GM23338 (cell line): ENCODE measurements around the gene TUBB. TPM values are rescaled to one million over a fixed set of nuclear protein-coding genes. Genes with fewer than 3 reads are reported as not detected.

Source experiments
- ATAC-seq: fragments of 200-7000 bp; cut with Tn5 transposase; 3 replicates; pipeline ENCODE4 v1.9.1; 2020
- DNase-seq: peaks from one replicate; pipeline ENCODE4 v3.0.0-alpha.2; 2015; ENCODE audit warnings: low spot score
- H2AFZ ChIP-seq: fragments of 200-600 bp; sonication (generic); 2 replicates; pipeline ENCODE4 v1.8.0; 2016; ENCODE audit warnings: antibody characterized with exemption, mild to moderate bottlenecking, moderate library complexity
- H3F3A ChIP-seq: fragments of 200-600 bp; sonication (generic); replicated peaks from 2 replicates; pipeline ENCODE4 v1.8.0; 2017; ENCODE audit warnings: antibody characterized with exemption, mixed run types, low read depth
- H3K27ac ChIP-seq: fragments of 200-600 bp; sonication (generic); 2 replicates; pipeline ENCODE4 v1.6.1; 2016; ENCODE audit warnings: low read depth
- H3K27me3 ChIP-seq: fragments of 200-600 bp; sonication (generic); 2 replicates; pipeline ENCODE4 v1.8.0; 2016; ENCODE audit warnings: mild to moderate bottlenecking, mixed run types, moderate library complexity; ENCODE audit not compliant: insufficient read depth
- H3K36me3 ChIP-seq: fragments of 200-600 bp; sonication (generic); 2 replicates; pipeline ENCODE4 v1.8.0; 2016; ENCODE audit warnings: mild to moderate bottlenecking; ENCODE audit not compliant: insufficient read depth
- H3K4me1 ChIP-seq: fragments of 200-600 bp; sonication (generic); 2 replicates; pipeline ENCODE4 v1.8.0; 2016; ENCODE audit warnings: mild to moderate bottlenecking, moderate library complexity; ENCODE audit not compliant: insufficient read depth
- H3K4me2 ChIP-seq: fragments of 200-600 bp; sonication (generic); 2 replicates; pipeline ENCODE4 v1.7.1; 2017; ENCODE audit warnings: mixed run types
- H3K4me3 ChIP-seq: fragments of 200-600 bp; sonication (generic); 2 replicates; pipeline ENCODE4 v1.6.1; 2016; ENCODE audit warnings: mixed run types
- H3K79me2 ChIP-seq: fragments of 200-600 bp; sonication (generic); replicated peaks from 2 replicates; pipeline ENCODE4 v1.8.0; 2017; ENCODE audit warnings: mild to moderate bottlenecking; ENCODE audit not compliant: insufficient read depth
- H3K9me2 ChIP-seq: fragments of 200-600 bp; sonication (generic); 2 replicates; pipeline ENCODE4 v1.8.0; 2017; ENCODE audit not compliant: insufficient read depth
- H4K20me1 ChIP-seq: fragments of 200-600 bp; sonication (generic); replicated peaks from 2 replicates; pipeline ENCODE4 v1.8.0; 2017; ENCODE audit warnings: mild to moderate bottlenecking; ENCODE audit not compliant: insufficient read depth
- H3K27ac Mint-ChIP-seq: 2 replicates; pipeline ENCODE4 v1.8.0; 2020; ENCODE audit warnings: inconsistent platforms, mild to moderate bottlenecking, moderate library complexity, mixed read lengths
- H3K27me3 Mint-ChIP-seq: 3 replicates; pipeline ENCODE4 v1.8.0; 2022; ENCODE audit warnings: low read depth, mild to moderate bottlenecking, moderate library complexity, mixed read lengths, inconsistent platforms; ENCODE audit not compliant: insufficient read depth, poor library complexity
- H3K36me3 Mint-ChIP-seq: 3 replicates; pipeline ENCODE4 v1.8.0; 2021; ENCODE audit warnings: low read depth, mild to moderate bottlenecking, inconsistent platforms, moderate library complexity, mixed read lengths
- H3K4me1 Mint-ChIP-seq: 3 replicates; pipeline ENCODE4 v1.8.0; 2020; ENCODE audit warnings: mild to moderate bottlenecking, inconsistent platforms, mixed read lengths
- H3K4me3 Mint-ChIP-seq: 3 replicates; pipeline ENCODE4 v1.8.0; 2021; ENCODE audit warnings: moderate library complexity, mild to moderate bottlenecking, inconsistent platforms, mixed read lengths
- H3K9me3 Mint-ChIP-seq: 3 replicates; pipeline ENCODE4 v1.8.0; 2020; ENCODE audit warnings: moderate library complexity, mild to moderate bottlenecking, inconsistent platforms, mixed read lengths
- CREB1 ChIP-seq: fragments of 250-450 bp; sonication (Bioruptor Pico); IDR thresholded peaks from 2 replicates; pipeline ENCODE4 v1.5.0; 2020; ENCODE audit warnings: low read depth, mild to moderate bottlenecking, moderate library complexity
- CTCF ChIP-seq, 2 experiments: fragments of 200-600 bp in 1 of 2; sonication (generic) in 1 of 2; conservative IDR thresholded peaks; 2 replicates each; pipeline versions ENCODE4 v1.5.1 to v1.6.1; 2016 to 2017; ENCODE audit warnings: antibody characterized with exemption in 2 of 2, low read depth in 2 of 2, mild to moderate bottlenecking in 2 of 2, moderate library complexity in 1 of 2
- ETS1 ChIP-seq: IDR thresholded peaks from 2 replicates; pipeline ENCODE4 v1.6.1; 2016; ENCODE audit warnings: antibody characterized with exemption
- EZH2 ChIP-seq: fragments of 200-600 bp; sonication (generic); IDR thresholded peaks from one replicate; pipeline ENCODE4 v1.8.0; 2017; ENCODE audit warnings: antibody characterized with exemption, mild to moderate bottlenecking, low read depth; ENCODE audit not compliant: unreplicated experiment
- EZH2phosphoT487 ChIP-seq: fragments of 200-600 bp; sonication (generic); IDR thresholded peaks from one replicate; pipeline ENCODE4 v1.8.1; 2018; ENCODE audit warnings: antibody characterized with exemption; ENCODE audit not compliant: unreplicated experiment
- JUNB ChIP-seq: IDR thresholded peaks from one replicate; pipeline ENCODE4 v1.6.1; 2016; ENCODE audit warnings: antibody characterized with exemption; ENCODE audit not compliant: unreplicated experiment
- NANOG ChIP-seq: IDR thresholded peaks from 2 replicates; pipeline ENCODE4 v1.6.1; 2016; ENCODE audit warnings: antibody characterized with exemption, borderline replicate concordance
- POLR2AphosphoS5 ChIP-seq: IDR thresholded peaks from 2 replicates; pipeline ENCODE4 v1.6.1; 2016; ENCODE audit warnings: antibody characterized with exemption, low read depth
- STAT1 ChIP-seq: IDR thresholded peaks from one replicate; pipeline ENCODE4 v1.6.1; 2016; ENCODE audit warnings: antibody characterized with exemption; ENCODE audit not compliant: unreplicated experiment
- ZNF114 ChIP-seq: fragments of 250-450 bp; sonication (Bioruptor Pico); IDR thresholded peaks from 2 replicates; pipeline ENCODE4 v1.5.0; 2020; ENCODE audit warnings: mild to moderate bottlenecking, moderate library complexity
- ZNF331 ChIP-seq: fragments of 250-450 bp; sonication (Bioruptor Pico); IDR thresholded peaks from 2 replicates; pipeline ENCODE4 v1.5.0; 2020; ENCODE audit warnings: low read depth, mild to moderate bottlenecking, moderate library complexity
- ZNF462 ChIP-seq: fragments of 250-450 bp; sonication (Bioruptor Pico); IDR thresholded peaks from 2 replicates; pipeline ENCODE4 v1.5.0; 2020; ENCODE audit warnings: mild to moderate bottlenecking, moderate library complexity
- polyA plus RNA-seq: library from polyadenylated mRNA; unstranded; fragments of >200 nt; fragmentation: Nextera tagmentation; extraction: Ambion mirVana; gene quantifications from 2 replicates; pipeline ENCODE4 v1.2.1, GENCODE V29; 2016
- total RNA-seq: library from RNA; depleted of rRNA; stranded (reverse); fragments of >200 nt; shearing (Covaris generic); gene quantifications from 2 replicates; pipeline ENCODE4 v1.2.3, GENCODE V29; 2014

Gene TUBB
- total and polyA plus RNA-seq, 2 experiments from 2014 or later, result 1,041 to 1,704 TPM

GRCh38 chr6:30683980-30684338 lies 36.2 kb upstream of the TUBB start:
- Histone ChIP-seq H3K4me3 (peak overlapping the region; percentile 45), H3K4me2 (peak overlapping the region; percentile 76), H3F3A (0 out of 2 replicates have a peak, but pooled peaks cover 9% of the 10 kb centered on the region), H3K4me1 (peaks cover 48% of the 10 kb centered on the region), H3K79me2 (peaks cover 22% of the 10 kb centered on the region), H3K36me3 (no peaks in the 10 kb centered on the region), H2AFZ (no peak overlapping the region), H3K9me2 (no peaks in the 10 kb centered on the region), H3K27ac (no peak overlapping the region), H3K27me3 (0 out of 2 replicates have a peak, but pooled peaks cover 5% of the 10 kb centered on the region), H4K20me1 (no peaks in the 10 kb centered on the region; the same call in 1 of the 2 replicates)
- DNase-seq (no peak), ATAC-seq (no peak)
- Mint-ChIP-seq H3K27me3 (peaks cover 29% of the 10 kb centered on the region), H3K9me3 (no peaks in the 10 kb centered on the region; the same call in 2 of the 3 replicates), H3K27ac (peak overlapping the region; percentile 49; the same call in 1 of the 2 replicates), H3K36me3 (peaks cover 17% of the 10 kb centered on the region), H3K4me3 (peak overlapping the region; percentile 63), H3K4me1 (peaks cover 67% of the 10 kb centered on the region)
- TF ChIP-seq EZH2phosphoT487 (no peak), POLR2AphosphoS5 (no peak), ETS1 (no peak)

GRCh38 chr6:30684386-30685156 lies 35.6 kb upstream of the TUBB start:
- Mint-ChIP-seq H3K36me3 (peaks cover 17% of the 10 kb centered on the region), H3K27me3 (peaks cover 29% of the 10 kb centered on the region), H3K4me3 (peak overlapping the region; percentile 81), H3K27ac (no peak overlapping the region), H3K9me3 (no peaks in the 10 kb centered on the region; the same call in 2 of the 3 replicates), H3K4me1 (peaks cover 65% of the 10 kb centered on the region)
- Histone ChIP-seq H2AFZ (no peak overlapping the region), H4K20me1 (no peaks in the 10 kb centered on the region; the same call in 1 of the 2 replicates), H3K27ac (no peak overlapping the region), H3K79me2 (peaks cover 22% of the 10 kb centered on the region), H3K4me1 (peaks cover 45% of the 10 kb centered on the region), H3K9me2 (no peaks in the 10 kb centered on the region), H3K4me3 (peak overlapping the region; percentile 45), H3K27me3 (0 out of 2 replicates have a peak, but pooled peaks cover 5% of the 10 kb centered on the region), H3F3A (0 out of 2 replicates have a peak, but pooled peaks cover 9% of the 10 kb centered on the region), H3K36me3 (no peaks in the 10 kb centered on the region), H3K4me2 (peak overlapping the region; percentile 98)
- ATAC-seq, result no peak
- DNase-seq, result no peak
- TF ChIP-seq ZNF462 (no peak), ZNF331 (no peak), STAT1 (no peak), ZNF114 (CRISPR knock-in tag) (no peak), EZH2phosphoT487 (no peak), EZH2 (no peak), CREB1 (CRISPR knock-in tag) (no peak), NANOG (no peak), JUNB (no peak), POLR2AphosphoS5 (no peak), CTCF (conservative IDR thresholded peaks at IDR 0.05; ENCODE audit: low read depth in 2 of 2) (no peak)
